Nephron progenitor cell (in vitro differentiated cells): ENCODE results near the gene PPM1F.
"Not testable (repeated sequence)": the region's sequence is repeated elsewhere in the genome, so short reads cannot be mapped to it uniquely, and the experiment has no call there.

ENCODE experiments used
- DNase-seq: peaks from one replicate; pipeline ENCODE4 v3.0.0; 2021
- H3K27ac Mint-ChIP-seq: 2 replicates; pipeline ENCODE4 v1.8.0; 2021; ENCODE audit warnings: mild to moderate bottlenecking, moderate library complexity, mixed read lengths
- H3K27me3 Mint-ChIP-seq: 2 replicates; pipeline ENCODE4 v1.8.0; 2021; ENCODE audit warnings: mild to moderate bottlenecking, low read depth, mixed read lengths; ENCODE audit not compliant: poor library complexity
- H3K36me3 Mint-ChIP-seq: 2 replicates; pipeline ENCODE4 v1.8.0; 2021; ENCODE audit warnings: low read depth, mixed read lengths
- H3K4me1 Mint-ChIP-seq: 2 replicates; pipeline ENCODE4 v1.8.0; 2021; ENCODE audit warnings: mixed read lengths
- H3K4me3 Mint-ChIP-seq: 2 replicates; pipeline ENCODE4 v1.8.0; 2021; ENCODE audit warnings: mild to moderate bottlenecking, moderate library complexity, mixed read lengths
- H3K9me3 Mint-ChIP-seq: 2 replicates; pipeline ENCODE4 v1.8.0; 2021; ENCODE audit warnings: mild to moderate bottlenecking, moderate library complexity, mixed read lengths
- TF ChIP-seq, protein P1 (sequence below): fragments of 200-600 bp; sonication (generic); IDR thresholded peaks from 2 replicates; pipeline ENCODE4 v1.5.0; 2021; ENCODE audit warnings: antibody characterized with exemption

Gene PPM1F

GRCh38 chr22:21916309-21916918, 36.2 kb downstream of the PPM1F start:
- Mint-ChIP-seq H3K27me3 (no peaks in the 10 kb centered on the region), H3K4me1 (peaks cover 24% of the 10 kb centered on the region), H3K27ac (peak overlapping the region; percentile 45), H3K4me3 (no peak overlapping the region), H3K36me3 (no peaks in the 10 kb centered on the region), H3K9me3 (no peaks in the 10 kb centered on the region)
- no peak for DNase-seq
- TF ChIP-seq, protein P1, sequence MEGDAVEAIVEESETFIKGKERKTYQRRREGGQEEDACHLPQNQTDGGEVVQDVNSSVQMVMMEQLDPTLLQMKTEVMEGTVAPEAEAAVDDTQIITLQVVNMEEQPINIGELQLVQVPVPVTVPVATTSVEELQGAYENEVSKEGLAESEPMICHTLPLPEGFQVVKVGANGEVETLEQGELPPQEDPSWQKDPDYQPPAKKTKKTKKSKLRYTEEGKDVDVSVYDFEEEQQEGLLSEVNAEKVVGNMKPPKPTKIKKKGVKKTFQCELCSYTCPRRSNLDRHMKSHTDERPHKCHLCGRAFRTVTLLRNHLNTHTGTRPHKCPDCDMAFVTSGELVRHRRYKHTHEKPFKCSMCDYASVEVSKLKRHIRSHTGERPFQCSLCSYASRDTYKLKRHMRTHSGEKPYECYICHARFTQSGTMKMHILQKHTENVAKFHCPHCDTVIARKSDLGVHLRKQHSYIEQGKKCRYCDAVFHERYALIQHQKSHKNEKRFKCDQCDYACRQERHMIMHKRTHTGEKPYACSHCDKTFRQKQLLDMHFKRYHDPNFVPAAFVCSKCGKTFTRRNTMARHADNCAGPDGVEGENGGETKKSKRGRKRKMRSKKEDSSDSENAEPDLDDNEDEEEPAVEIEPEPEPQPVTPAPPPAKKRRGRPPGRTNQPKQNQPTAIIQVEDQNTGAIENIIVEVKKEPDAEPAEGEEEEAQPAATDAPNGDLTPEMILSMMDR = no peak

GRCh38 chr22:21915624-21916308, 36.9 kb downstream of the PPM1F start:
- Mint-ChIP-seq H3K4me3 (no peak overlapping the region), H3K9me3 (no peaks in the 10 kb centered on the region), H3K27ac (no peak overlapping the region), H3K4me1 (peaks cover 21% of the 10 kb centered on the region), H3K27me3 (no peaks in the 10 kb centered on the region), H3K36me3 (no peaks in the 10 kb centered on the region)
- TF ChIP-seq, protein P1 = no peak
- no peak for DNase-seq

GRCh38 chr22:21914033-21914642, 38.5 kb downstream of the PPM1F start:
- not testable (repeated sequence) for H3K9me3 Mint-ChIP-seq, DNase-seq, H3K27ac Mint-ChIP-seq, H3K36me3 Mint-ChIP-seq, H3K27me3 Mint-ChIP-seq, H3K4me3 Mint-ChIP-seq
- H3K4me1 Mint-ChIP-seq = peaks cover 21% of the 10 kb centered on the region

- not testable (repeated sequence) for H3K36me3 Mint-ChIP-seq, H3K9me3 Mint-ChIP-seq, H3K27me3 Mint-ChIP-seq, DNase-seq, H3K4me1 Mint-ChIP-seq, H3K4me3 Mint-ChIP-seq, H3K27ac Mint-ChIP-seq
Measured at GRCh38 chr22:21910367-21910766, 42.3 kb downstream of the PPM1F start.

DNA sequence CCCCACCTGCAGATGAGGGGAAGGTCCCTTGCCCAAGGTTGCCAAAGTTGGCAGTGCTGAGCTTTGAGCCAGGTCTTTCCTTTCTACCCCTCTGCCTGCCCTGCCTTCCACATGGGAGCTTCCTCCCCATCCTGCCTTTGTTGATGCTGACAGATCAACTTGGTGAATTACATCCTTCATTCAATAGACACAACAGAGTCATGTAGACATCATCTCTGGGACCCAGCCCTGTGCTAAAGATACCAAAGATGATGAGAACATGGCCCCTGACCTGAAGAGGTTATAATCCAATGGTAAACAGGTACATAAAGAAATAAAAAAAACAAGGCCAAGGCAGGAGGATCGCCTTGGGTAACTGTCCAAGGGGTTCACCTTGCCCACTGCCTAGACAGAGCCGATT, 42.8 kb downstream of the PPM1F start:
- Mint-ChIP-seq H3K27ac (peak overlapping the region; percentile 41), H3K9me3 (no peaks in the 10 kb centered on the region), H3K36me3 (no peaks in the 10 kb centered on the region), H3K27me3 (peaks cover 8% of the 10 kb centered on the region), H3K4me3 (no peak overlapping the region), H3K4me1 (peaks cover 4% of the 10 kb centered on the region)
- DNase-seq = no peak
- TF ChIP-seq, protein P1 = no peak

DNA sequence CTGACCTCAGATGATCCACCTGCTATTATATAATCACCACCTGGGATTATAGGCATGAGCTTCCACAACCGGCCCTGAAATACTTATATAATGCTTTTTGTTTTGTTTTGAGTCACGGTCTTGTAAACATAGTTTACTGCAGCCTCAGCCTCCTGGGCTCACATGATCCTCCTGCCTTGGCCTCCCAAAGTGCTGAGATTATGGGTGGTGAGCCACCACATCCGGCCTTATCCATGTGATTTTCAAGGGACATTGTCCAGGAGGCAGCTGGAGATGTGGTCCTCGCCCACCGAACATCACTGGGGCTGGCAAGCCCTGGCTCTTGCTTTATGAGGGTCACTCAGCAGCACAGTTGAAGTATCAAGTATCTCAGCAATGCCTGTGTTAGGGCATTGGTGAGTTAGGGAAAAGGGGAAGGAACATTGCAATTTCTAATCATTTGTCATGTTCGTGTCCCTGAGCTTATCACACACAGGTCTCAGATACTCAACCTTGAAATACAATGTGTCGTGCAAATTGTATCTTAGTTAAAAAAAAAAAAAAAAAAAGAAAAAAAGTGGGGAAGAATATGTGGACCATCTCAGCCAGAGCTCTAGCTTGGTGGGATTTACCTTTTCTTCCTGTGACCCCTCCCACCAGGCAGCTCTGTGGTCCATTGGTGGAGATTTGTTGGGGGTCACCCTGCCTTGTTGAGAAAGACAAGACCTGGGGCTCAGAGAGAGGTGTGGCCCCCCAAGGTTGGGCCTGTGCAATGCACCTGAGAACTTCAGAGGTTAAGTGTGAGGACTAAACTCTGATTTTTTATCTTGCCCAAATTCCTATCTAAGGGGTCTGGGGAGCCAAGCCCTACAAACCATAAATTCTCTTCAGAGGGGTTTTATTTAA, 44.8 kb downstream of the PPM1F start:
- Mint-ChIP-seq H3K4me1 (no peaks in the 10 kb centered on the region), H3K27ac (no peak overlapping the region), H3K27me3 (peaks cover 8% of the 10 kb centered on the region), H3K36me3 (no peaks in the 10 kb centered on the region), H3K9me3 (no peaks in the 10 kb centered on the region), H3K4me3 (no peak overlapping the region)
- TF ChIP-seq, protein P1 = no peak
- DNase-seq = no peak

DNA sequence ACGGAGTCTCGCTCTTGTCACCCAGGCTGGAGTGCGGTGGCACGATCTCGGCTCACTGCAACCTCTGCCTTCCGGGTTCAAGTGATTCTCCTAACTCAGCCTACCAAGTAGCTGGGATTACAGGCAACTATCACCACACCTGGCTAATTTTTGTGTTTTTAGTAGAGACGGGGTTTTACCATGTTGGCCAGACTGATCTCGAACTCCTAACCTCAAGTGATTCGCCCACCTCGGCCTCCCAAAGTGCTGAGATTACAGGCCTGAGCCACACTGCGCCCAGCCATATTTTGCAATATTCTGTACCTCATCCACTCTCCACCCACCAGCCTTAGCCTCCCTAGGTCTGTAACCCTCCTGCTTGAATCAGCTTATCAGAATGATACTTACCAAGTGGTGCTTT, 47.4 kb downstream of the PPM1F start:
- not testable (repeated sequence) for H3K4me3 Mint-ChIP-seq, H3K9me3 Mint-ChIP-seq, H3K27me3 Mint-ChIP-seq, H3K36me3 Mint-ChIP-seq, H3K27ac Mint-ChIP-seq, H3K4me1 Mint-ChIP-seq, DNase-seq
